Measurements from ENCODE around the gene PLCB4.

The PLCB4 gene

DNA sequence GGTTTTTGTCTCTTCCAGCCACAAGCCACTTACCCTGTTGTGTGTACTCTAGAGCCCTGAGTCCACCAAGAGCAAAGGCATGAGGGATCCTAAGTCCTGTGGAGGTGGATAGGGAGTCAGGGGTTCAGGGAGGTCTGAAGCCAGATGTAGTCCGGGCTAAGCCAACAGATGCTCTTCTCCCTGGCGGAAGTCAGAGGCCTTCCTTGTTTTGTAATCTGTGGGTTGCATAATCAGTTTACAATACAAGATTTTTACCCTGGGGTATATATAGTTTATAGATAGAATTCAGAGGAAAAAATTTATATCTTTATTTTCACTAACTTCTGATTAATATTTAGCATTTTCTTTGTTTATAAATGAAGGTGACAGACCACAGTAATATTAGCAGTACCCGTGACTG lies 454.7 kb downstream of the PLCB4 start:
- no peaks in the 10 kb centered on the region for H3K36me3 ChIP-seq (ENCODE audit: control insufficient read depth, insufficient read depth, low read length)
- no peak overlapping the region for H2AFZ ChIP-seq
- no peak overlapping the region for H3K4me2 ChIP-seq (ENCODE audit: low read length)
- H3K9ac ChIP-seq: no peak overlapping the region
- TF ChIP-seq, protein P1, sequence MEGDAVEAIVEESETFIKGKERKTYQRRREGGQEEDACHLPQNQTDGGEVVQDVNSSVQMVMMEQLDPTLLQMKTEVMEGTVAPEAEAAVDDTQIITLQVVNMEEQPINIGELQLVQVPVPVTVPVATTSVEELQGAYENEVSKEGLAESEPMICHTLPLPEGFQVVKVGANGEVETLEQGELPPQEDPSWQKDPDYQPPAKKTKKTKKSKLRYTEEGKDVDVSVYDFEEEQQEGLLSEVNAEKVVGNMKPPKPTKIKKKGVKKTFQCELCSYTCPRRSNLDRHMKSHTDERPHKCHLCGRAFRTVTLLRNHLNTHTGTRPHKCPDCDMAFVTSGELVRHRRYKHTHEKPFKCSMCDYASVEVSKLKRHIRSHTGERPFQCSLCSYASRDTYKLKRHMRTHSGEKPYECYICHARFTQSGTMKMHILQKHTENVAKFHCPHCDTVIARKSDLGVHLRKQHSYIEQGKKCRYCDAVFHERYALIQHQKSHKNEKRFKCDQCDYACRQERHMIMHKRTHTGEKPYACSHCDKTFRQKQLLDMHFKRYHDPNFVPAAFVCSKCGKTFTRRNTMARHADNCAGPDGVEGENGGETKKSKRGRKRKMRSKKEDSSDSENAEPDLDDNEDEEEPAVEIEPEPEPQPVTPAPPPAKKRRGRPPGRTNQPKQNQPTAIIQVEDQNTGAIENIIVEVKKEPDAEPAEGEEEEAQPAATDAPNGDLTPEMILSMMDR (IDR thresholded peaks at IDR 0.05): no peak
- H3K9me3 ChIP-seq (ENCODE audit: control insufficient read depth, low read length): no peaks in the 10 kb centered on the region
- H3K4me1 ChIP-seq: no peaks in the 10 kb centered on the region
- H3K27me3 ChIP-seq (ENCODE audit: control insufficient read depth, insufficient read depth, low read length): no peaks in the 10 kb centered on the region
- no peaks in the 10 kb centered on the region for H3K79me2 ChIP-seq
- no peak overlapping the region for H3K4me3 ChIP-seq (ENCODE audit: low read depth, low read length)
- H3K27ac ChIP-seq: no peak overlapping the region
